Stomach smooth muscle (tissue), 2 donors: ENCODE data around the gene MYB.

Source experiments
- H3K27ac ChIP-seq: one replicate; pipeline ENCODE4 v1.7.0; 2013; ENCODE audit warnings: mild to moderate bottlenecking, low read length, inconsistent platforms
- H3K27me3 ChIP-seq, 2 donors: one replicate each; pipeline ENCODE4 v1.7.0; 2013; ENCODE audit warnings: low read length in 2 of 2; ENCODE audit not compliant: insufficient read depth in 2 of 2, control insufficient read depth in 1 of 2
- H3K36me3 ChIP-seq, 2 donors: one replicate each; pipeline ENCODE4 v1.7.0; 2013; ENCODE audit warnings: low read length in 2 of 2; ENCODE audit not compliant: control insufficient read depth in 2 of 2, insufficient read depth in 2 of 2
- H3K4me1 ChIP-seq: one replicate; pipeline ENCODE4 v1.7.0; 2013; ENCODE audit warnings: low read length; ENCODE audit not compliant: control insufficient read depth, insufficient read depth
- H3K4me3 ChIP-seq, 2 donors: one replicate each; pipeline ENCODE4 v1.7.0; 2013; ENCODE audit warnings: low read length in 2 of 2
- H3K9ac ChIP-seq, 2 donors: one replicate each; pipeline ENCODE4 v1.7.0; 2013; ENCODE audit warnings: low read length in 2 of 2, mild to moderate bottlenecking in 1 of 2
- H3K9me3 ChIP-seq, 2 donors: one replicate each; pipeline ENCODE4 v1.7.0; 2013; ENCODE audit warnings: low read length in 2 of 2; ENCODE audit not compliant: control insufficient read depth in 2 of 2
- donor health status: healthy.
- donor health status: Pancreatic carcinoma.

MYB gene

GRCh38 chr6:135267085-135267484, 86.0 kb downstream of the MYB start:
- H3K9ac ChIP-seq: no peak overlapping the region
- H3K27me3 ChIP-seq: no peaks in the 10 kb centered on the region
- H3K27ac ChIP-seq: no peak overlapping the region
- H3K4me3 ChIP-seq: no peak overlapping the region
- no peaks in the 10 kb centered on the region for H3K4me1 ChIP-seq
- no peaks in the 10 kb centered on the region for H3K9me3 ChIP-seq
- no peaks in the 10 kb centered on the region for H3K36me3 ChIP-seq

GRCh38 chr6:135268263-135268662, 87.2 kb downstream of the MYB start:
- no peaks in the 10 kb centered on the region for H3K9me3 ChIP-seq
- H3K27me3 ChIP-seq: no peaks in the 10 kb centered on the region
- no peak overlapping the region for H3K4me3 ChIP-seq
- no peak overlapping the region for H3K27ac ChIP-seq
- no peak overlapping the region for H3K9ac ChIP-seq
- H3K36me3 ChIP-seq: no peaks in the 10 kb centered on the region
- no peaks in the 10 kb centered on the region for H3K4me1 ChIP-seq

- Histone ChIP-seq H3K9ac (no peak overlapping the region), H3K4me1 (no peaks in the 10 kb centered on the region), H3K9me3 (no peaks in the 10 kb centered on the region)
Observed at GRCh38 chr6:135268740-135269139, 87.6 kb downstream of the MYB start.

More at GRCh38 chr6:135268740-135269139, 87.6 kb downstream of the MYB start:
- Histone ChIP-seq H3K27ac (no peak overlapping the region), H3K27me3 (no peaks in the 10 kb centered on the region), H3K36me3 (no peaks in the 10 kb centered on the region), H3K4me3 (no peak overlapping the region)
